Hair follicular keratinocyte (primary cell): ENCODE data around the gene ACP3. TPM values are rescaled to one million over a fixed set of nuclear protein-coding genes. Genes with fewer than 3 reads are reported as not detected.

Experiments
- total RNA-seq: library from RNA; depleted of rRNA; stranded (reverse); fragments of >200 nt; gene quantifications from 2 replicates; pipeline ENCODE4 v1.2.3, GENCODE V29; 2015

Gene ACP3
- total RNA-seq: 0.08 and 0.16 TPM in 2 replicates

DNA sequence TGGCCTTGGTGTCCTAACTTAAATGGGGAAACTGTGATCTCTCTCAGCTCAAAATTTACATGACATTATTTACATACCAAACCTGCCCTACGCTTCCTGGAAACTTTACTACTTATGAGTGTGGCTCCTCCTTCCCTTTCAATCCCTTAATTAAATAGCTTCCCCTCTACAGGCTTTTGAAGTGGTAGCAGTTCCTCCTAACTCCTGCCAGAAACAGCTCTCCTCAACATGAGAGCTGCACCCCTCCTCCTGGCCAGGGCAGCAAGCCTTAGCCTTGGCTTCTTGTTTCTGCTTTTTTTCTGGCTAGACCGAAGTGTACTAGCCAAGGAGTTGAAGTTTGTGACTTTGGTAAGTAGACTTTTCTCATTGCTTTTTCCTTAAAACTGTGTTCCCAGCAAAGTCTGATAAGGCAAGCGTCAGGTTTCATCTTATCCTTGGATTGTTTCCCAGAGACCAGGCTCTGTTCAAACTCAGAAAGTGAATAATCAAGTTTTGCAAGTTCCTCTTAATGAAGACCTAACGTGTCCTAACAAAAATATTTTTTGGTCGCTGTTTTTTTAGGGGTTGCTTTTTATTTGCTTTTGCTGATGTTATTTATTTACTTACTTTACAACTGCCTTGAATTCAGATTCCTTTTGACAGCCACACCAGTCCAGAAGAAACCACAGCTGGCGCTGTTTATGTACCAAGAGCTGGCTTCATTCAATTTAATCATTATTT is at the start of gene ACP3:
Gene ACP3, plus strand, starts transcription at position 179 of the 720 bp plus-strand sequence. Its CDS starts 50 bp downstream, at position 229.

Other genes with a start within 250 kb of the ACP3 start
- 18.5 and 19.0 TPM in 2 replicates for gene DNAJC13, start 100.1 kb downstream of the ACP3 start, total RNA-seq